HEK293 (cell line): ENCODE data around the gene KRTAP26-1.

Experiments
- CTCF ChIA-PET: fragments of 350-600 bp; formaldehyde crosslinking; extraction: SDS; loops from one replicate; lab custom pipeline; 2021; ENCODE audit warnings: antibody characterized with exemption; lab: Yijun Ruan, JAX
- POLR2A ChIA-PET: fragments of 300-600 bp; formaldehyde crosslinking; extraction: SDS; loops from one replicate; lab custom pipeline; 2020; ENCODE audit warnings: antibody characterized with exemption, inconsistent platforms; lab: Yijun Ruan, JAX
- H3K27ac ChIP-seq: fragments of 200-500 bp; sonication (Bioruptor generic); 2 replicates; pipeline ENCODE4 v1.5.1; 2014; ENCODE audit warnings: low read depth, low read length, control low read depth, inconsistent platforms; ENCODE audit errors: extremely low read depth
- H3K36me3 ChIP-seq, 2 experiments: fragments of 200-500 bp in 1 of 2; sonication (Bioruptor generic) in 1 of 2; 1 replicate in 1 of 2; 2 replicates in 1 of 2; pipeline ENCODE4 v1.5.1; 2014 to 2017; ENCODE audit warnings: inconsistent platforms in 2 of 2, low read length in 2 of 2; ENCODE audit not compliant: control insufficient read depth in 2 of 2, insufficient read depth in 1 of 2
- H3K4me1 ChIP-seq: fragments of 200-500 bp; sonication (Bioruptor generic); 2 replicates; pipeline ENCODE4 v1.5.1; 2014; ENCODE audit warnings: mild to moderate bottlenecking, low read length, inconsistent platforms; ENCODE audit not compliant: control insufficient read depth, insufficient read depth
- H3K4me3 ChIP-seq: 2 replicates; pipeline ENCODE4 v1.5.1; 2011; ENCODE audit warnings: low read depth, mild to moderate bottlenecking, control low read depth, low read length, moderate library complexity
- H3K9me3 ChIP-seq: fragments of 200-500 bp; sonication (Bioruptor generic); 2 replicates; pipeline ENCODE4 v1.5.1; 2014; ENCODE audit warnings: low read depth, low read length, inconsistent platforms; ENCODE audit not compliant: control insufficient read depth, insufficient read depth
- IKZF3 ChIP-seq: fragments of 450-650 bp; IDR thresholded peaks from 2 replicates; pipeline ENCODE4 v1.5.0; 2018; ENCODE audit warnings: missing biosample characterization, mild to moderate bottlenecking, missing genetic modification characterization, moderate library complexity
- WT1 ChIP-seq: fragments of 450-650 bp; formaldehyde crosslinking; IDR thresholded peaks from 2 replicates; pipeline ENCODE4 v1.5.1; 2016; ENCODE audit warnings: missing biosample characterization, missing genetic modification characterization
- ZBTB49 ChIP-seq: fragments of 450-650 bp; formaldehyde crosslinking; IDR thresholded peaks from 2 replicates; pipeline ENCODE4 v1.5.1; 2016; ENCODE audit warnings: missing biosample characterization, missing genetic modification characterization, low read depth
- ZIC2 ChIP-seq: fragments of 450-650 bp; formaldehyde crosslinking; IDR thresholded peaks from 2 replicates; pipeline ENCODE4 v1.5.1; 2016; ENCODE audit warnings: missing biosample characterization, missing genetic modification characterization
- ZNF174 ChIP-seq: fragments of 450-650 bp; formaldehyde crosslinking; IDR thresholded peaks from 2 replicates; pipeline ENCODE4 v1.5.0; 2017; ENCODE audit warnings: missing biosample characterization, mild to moderate bottlenecking, missing genetic modification characterization
- ZNF362 ChIP-seq: fragments of 450-650 bp; formaldehyde crosslinking; IDR thresholded peaks from 2 replicates; pipeline ENCODE4 v1.5.1; 2016; ENCODE audit warnings: missing biosample characterization, missing genetic modification characterization
- ZNF366 ChIP-seq: fragments of 450-650 bp; formaldehyde crosslinking; conservative IDR thresholded peaks from 2 replicates; pipeline ENCODE4 v1.5.1; 2016; ENCODE audit warnings: missing biosample characterization, missing genetic modification characterization
- ZNF423 ChIP-seq: fragments of 450-650 bp; formaldehyde crosslinking; IDR thresholded peaks from 2 replicates; pipeline ENCODE4 v1.5.1; 2016; ENCODE audit warnings: missing biosample characterization, missing genetic modification characterization
- ZNF48 ChIP-seq: fragments of 450-650 bp; formaldehyde crosslinking; IDR thresholded peaks from 2 replicates; pipeline ENCODE4 v1.5.1; 2016; ENCODE audit warnings: missing biosample characterization, missing genetic modification characterization
- ZNF514 ChIP-seq: fragments of 450-650 bp; formaldehyde crosslinking; IDR thresholded peaks from 2 replicates; pipeline ENCODE4 v1.5.1; 2016; ENCODE audit warnings: missing biosample characterization, missing genetic modification characterization
- ZNF600 ChIP-seq: fragments of 450-650 bp; formaldehyde crosslinking; IDR thresholded peaks from 2 replicates; pipeline ENCODE4 v1.5.1; 2016; ENCODE audit warnings: missing biosample characterization, missing genetic modification characterization
- ZNF837 ChIP-seq: fragments of 450-650 bp; formaldehyde crosslinking; IDR thresholded peaks from 2 replicates; pipeline ENCODE4 v1.5.1; 2016; ENCODE audit warnings: missing biosample characterization, missing genetic modification characterization
- TF ChIP-seq, protein P1 (sequence below): fragments of 450-650 bp; formaldehyde crosslinking; IDR thresholded peaks from 2 replicates; pipeline ENCODE4 v1.5.1; 2016; ENCODE audit warnings: missing biosample characterization, missing genetic modification characterization, borderline replicate concordance
- TF ChIP-seq, protein P2 (sequence below): fragments of 450-650 bp; formaldehyde crosslinking; IDR thresholded peaks from 2 replicates; pipeline ENCODE4 v1.5.1; 2016; ENCODE audit warnings: missing biosample characterization, missing genetic modification characterization
- TF ChIP-seq, protein P3 (sequence below): fragments of 450-650 bp; formaldehyde crosslinking; IDR thresholded peaks from 2 replicates; pipeline ENCODE4 v1.5.1; 2016; ENCODE audit warnings: missing biosample characterization, missing genetic modification characterization, borderline replicate concordance

Gene KRTAP26-1

GRCh38 chr21:30345014-30345413 is 24.9 kb upstream of the KRTAP26-1 start:
- H3K4me3 ChIP-seq, result no peak overlapping the region
- TF ChIP-seq ZNF174 (tag by site-specific recombination) (no peak), WT1 (tag by site-specific recombination) (no peak), ZNF366 (tag by site-specific recombination) (no peak), ZNF837 (tag by site-specific recombination) (no peak), ZNF48 (tag by site-specific recombination) (no peak), ZNF423 (no peak), ZBTB49 (tag by site-specific recombination) (no peak), ZNF514 (tag by site-specific recombination) (no peak), ZNF600 (no peak), ZNF362 (tag by site-specific recombination) (no peak), IKZF3 (tag by site-specific recombination) (no peak), ZIC2 (tag by site-specific recombination) (no peak)
- TF ChIP-seq, protein P1, sequence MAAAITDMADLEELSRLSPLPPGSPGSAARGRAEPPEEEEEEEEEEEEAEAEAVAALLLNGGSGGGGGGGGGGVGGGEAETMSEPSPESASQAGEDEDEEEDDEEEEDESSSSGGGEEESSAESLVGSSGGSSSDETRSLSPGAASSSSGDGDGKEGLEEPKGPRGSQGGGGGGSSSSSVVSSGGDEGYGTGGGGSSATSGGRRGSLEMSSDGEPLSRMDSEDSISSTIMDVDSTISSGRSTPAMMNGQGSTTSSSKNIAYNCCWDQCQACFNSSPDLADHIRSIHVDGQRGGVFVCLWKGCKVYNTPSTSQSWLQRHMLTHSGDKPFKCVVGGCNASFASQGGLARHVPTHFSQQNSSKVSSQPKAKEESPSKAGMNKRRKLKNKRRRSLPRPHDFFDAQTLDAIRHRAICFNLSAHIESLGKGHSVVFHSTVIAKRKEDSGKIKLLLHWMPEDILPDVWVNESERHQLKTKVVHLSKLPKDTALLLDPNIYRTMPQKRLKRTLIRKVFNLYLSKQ (tag by site-specific recombination), result no peak
- TF ChIP-seq, protein P2, sequence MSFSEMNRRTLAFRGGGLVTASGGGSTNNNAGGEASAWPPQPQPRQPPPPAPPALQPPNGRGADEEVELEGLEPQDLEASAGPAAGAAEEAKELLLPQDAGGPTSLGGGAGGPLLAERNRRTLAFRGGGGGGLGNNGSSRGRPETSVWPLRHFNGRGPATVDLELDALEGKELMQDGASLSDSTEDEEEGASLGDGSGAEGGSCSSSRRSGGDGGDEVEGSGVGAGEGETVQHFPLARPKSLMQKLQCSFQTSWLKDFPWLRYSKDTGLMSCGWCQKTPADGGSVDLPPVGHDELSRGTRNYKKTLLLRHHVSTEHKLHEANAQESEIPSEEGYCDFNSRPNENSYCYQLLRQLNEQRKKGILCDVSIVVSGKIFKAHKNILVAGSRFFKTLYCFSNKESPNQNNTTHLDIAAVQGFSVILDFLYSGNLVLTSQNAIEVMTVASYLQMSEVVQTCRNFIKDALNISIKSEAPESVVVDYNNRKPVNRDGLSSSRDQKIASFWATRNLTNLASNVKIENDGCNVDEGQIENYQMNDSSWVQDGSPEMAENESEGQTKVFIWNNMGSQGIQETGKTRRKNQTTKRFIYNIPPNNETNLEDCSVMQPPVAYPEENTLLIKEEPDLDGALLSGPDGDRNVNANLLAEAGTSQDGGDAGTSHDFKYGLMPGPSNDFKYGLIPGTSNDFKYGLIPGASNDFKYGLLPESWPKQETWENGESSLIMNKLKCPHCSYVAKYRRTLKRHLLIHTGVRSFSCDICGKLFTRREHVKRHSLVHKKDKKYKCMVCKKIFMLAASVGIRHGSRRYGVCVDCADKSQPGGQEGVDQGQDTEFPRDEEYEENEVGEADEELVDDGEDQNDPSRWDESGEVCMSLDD (tag by site-specific recombination), result no peak
- TF ChIP-seq, protein P3, sequence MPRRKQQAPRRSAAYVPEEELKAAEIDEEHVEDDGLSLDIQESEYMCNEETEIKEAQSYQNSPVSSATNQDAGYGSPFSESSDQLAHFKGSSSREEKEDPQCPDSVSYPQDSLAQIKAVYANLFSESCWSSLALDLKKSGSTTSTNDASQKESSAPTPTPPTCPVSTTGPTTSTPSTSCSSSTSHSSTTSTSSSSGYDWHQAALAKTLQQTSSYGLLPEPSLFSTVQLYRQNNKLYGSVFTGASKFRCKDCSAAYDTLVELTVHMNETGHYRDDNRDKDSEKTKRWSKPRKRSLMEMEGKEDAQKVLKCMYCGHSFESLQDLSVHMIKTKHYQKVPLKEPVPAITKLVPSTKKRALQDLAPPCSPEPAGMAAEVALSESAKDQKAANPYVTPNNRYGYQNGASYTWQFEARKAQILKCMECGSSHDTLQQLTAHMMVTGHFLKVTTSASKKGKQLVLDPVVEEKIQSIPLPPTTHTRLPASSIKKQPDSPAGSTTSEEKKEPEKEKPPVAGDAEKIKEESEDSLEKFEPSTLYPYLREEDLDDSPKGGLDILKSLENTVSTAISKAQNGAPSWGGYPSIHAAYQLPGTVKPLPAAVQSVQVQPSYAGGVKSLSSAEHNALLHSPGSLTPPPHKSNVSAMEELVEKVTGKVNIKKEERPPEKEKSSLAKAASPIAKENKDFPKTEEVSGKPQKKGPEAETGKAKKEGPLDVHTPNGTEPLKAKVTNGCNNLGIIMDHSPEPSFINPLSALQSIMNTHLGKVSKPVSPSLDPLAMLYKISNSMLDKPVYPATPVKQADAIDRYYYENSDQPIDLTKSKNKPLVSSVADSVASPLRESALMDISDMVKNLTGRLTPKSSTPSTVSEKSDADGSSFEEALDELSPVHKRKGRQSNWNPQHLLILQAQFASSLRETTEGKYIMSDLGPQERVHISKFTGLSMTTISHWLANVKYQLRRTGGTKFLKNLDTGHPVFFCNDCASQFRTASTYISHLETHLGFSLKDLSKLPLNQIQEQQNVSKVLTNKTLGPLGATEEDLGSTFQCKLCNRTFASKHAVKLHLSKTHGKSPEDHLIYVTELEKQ (tag by site-specific recombination), result no peak
- H3K4me1 ChIP-seq, result 0 out of 2 replicates have a peak, but pooled peaks cover 2% of the 10 kb centered on the region
- H3K27ac ChIP-seq, result no peak overlapping the region
- no peaks in the 10 kb centered on the region for H3K36me3 ChIP-seq
- ChIA-PET POLR2A (no interaction called here), CTCF (interaction anchor here (0.6 to 1.9 kb wide), 11 partner anchors 9 to 150 kb away, joined by 3 to 8 read pairs (median 3); no protein-coding TSS in a partner anchor)
- no peaks in the 10 kb centered on the region for H3K9me3 ChIP-seq
